ENCODE measurements around the gene OGDH.

DNA sequence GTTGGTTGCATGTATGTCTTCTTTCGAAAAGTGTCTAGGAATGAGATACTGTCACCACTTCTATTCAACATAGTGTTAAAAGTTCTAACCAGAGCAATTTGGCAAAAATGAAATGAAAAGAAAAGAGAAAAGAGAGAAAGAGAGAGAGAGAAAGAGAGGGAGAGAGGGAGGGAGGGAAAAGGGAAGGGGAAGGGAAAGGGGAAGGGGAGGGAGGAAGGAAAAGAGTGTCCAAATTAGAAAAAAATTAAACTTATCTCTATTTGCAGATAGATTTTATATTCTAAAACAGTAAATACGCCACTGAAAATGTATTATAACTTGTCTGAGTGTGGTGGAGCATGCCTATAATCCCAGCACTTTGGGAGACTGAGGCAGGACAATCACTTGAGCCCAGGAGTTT lies 48.9 kb upstream of the OGDH start:
- no peak for TF ChIP-seq ZFP3 (CRISPR knock-in tag; IDR thresholded peaks at IDR 0.05)
- no peak for TF ChIP-seq BACH2 (CRISPR knock-in tag; IDR thresholded peaks at IDR 0.05; ENCODE audit: borderline replicate concordance)
- TF ChIP-seq, protein P1, sequence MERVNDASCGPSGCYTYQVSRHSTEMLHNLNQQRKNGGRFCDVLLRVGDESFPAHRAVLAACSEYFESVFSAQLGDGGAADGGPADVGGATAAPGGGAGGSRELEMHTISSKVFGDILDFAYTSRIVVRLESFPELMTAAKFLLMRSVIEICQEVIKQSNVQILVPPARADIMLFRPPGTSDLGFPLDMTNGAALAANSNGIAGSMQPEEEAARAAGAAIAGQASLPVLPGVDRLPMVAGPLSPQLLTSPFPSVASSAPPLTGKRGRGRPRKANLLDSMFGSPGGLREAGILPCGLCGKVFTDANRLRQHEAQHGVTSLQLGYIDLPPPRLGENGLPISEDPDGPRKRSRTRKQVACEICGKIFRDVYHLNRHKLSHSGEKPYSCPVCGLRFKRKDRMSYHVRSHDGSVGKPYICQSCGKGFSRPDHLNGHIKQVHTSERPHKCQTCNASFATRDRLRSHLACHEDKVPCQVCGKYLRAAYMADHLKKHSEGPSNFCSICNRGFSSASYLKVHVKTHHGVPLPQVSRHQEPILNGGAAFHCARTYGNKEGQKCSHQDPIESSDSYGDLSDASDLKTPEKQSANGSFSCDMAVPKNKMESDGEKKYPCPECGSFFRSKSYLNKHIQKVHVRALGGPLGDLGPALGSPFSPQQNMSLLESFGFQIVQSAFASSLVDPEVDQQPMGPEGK (CRISPR knock-in tag; IDR thresholded peaks at IDR 0.05; ENCODE audit: borderline replicate concordance): no peak
- TF ChIP-seq, protein P2, sequence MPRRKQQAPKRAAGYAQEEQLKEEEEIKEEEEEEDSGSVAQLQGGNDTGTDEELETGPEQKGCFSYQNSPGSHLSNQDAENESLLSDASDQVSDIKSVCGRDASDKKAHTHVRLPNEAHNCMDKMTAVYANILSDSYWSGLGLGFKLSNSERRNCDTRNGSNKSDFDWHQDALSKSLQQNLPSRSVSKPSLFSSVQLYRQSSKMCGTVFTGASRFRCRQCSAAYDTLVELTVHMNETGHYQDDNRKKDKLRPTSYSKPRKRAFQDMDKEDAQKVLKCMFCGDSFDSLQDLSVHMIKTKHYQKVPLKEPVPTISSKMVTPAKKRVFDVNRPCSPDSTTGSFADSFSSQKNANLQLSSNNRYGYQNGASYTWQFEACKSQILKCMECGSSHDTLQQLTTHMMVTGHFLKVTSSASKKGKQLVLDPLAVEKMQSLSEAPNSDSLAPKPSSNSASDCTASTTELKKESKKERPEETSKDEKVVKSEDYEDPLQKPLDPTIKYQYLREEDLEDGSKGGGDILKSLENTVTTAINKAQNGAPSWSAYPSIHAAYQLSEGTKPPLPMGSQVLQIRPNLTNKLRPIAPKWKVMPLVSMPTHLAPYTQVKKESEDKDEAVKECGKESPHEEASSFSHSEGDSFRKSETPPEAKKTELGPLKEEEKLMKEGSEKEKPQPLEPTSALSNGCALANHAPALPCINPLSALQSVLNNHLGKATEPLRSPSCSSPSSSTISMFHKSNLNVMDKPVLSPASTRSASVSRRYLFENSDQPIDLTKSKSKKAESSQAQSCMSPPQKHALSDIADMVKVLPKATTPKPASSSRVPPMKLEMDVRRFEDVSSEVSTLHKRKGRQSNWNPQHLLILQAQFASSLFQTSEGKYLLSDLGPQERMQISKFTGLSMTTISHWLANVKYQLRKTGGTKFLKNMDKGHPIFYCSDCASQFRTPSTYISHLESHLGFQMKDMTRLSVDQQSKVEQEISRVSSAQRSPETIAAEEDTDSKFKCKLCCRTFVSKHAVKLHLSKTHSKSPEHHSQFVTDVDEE (CRISPR knock-in tag; IDR thresholded peaks at IDR 0.05): no peak
- TF ChIP-seq CSDC2 (CRISPR knock-in tag; IDR thresholded peaks at IDR 0.05): no peak
- TF ChIP-seq, protein P3, sequence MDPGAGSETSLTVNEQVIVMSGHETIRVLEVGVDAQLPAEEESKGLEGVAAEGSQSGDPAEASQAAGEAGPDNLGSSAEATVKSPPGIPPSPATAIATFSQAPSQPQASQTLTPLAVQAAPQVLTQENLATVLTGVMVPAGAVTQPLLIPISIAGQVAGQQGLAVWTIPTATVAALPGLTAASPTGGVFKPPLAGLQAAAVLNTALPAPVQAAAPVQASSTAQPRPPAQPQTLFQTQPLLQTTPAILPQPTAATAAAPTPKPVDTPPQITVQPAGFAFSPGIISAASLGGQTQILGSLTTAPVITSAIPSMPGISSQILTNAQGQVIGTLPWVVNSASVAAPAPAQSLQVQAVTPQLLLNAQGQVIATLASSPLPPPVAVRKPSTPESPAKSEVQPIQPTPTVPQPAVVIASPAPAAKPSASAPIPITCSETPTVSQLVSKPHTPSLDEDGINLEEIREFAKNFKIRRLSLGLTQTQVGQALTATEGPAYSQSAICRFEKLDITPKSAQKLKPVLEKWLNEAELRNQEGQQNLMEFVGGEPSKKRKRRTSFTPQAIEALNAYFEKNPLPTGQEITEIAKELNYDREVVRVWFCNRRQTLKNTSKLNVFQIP (CRISPR knock-in tag; IDR thresholded peaks at IDR 0.05; ENCODE audit: borderline replicate concordance, low read depth): no peak
- TF ChIP-seq ZNF70 (CRISPR knock-in tag; IDR thresholded peaks at IDR 0.05): no peak
- no peak for TF ChIP-seq ARNTL (CRISPR knock-in tag; IDR thresholded peaks at IDR 0.05; ENCODE audit: borderline replicate concordance, low read depth)
- TF ChIP-seq OSR1 (CRISPR knock-in tag; IDR thresholded peaks at IDR 0.05): no peak
